NCI-H524 (cell line): ENCODE data around the gene BSPRY.

Source experiments
- DNase-seq, 2 experiments: peaks; one replicate each; lab custom pipeline; 2025; lab: John Stamatoyannopoulos, UW

Gene BSPRY

GRCh38 chr9:113349445-113350094 lies at the start of gene BSPRY:
TSS of gene BSPRY (plus strand) at chr9:113349541. CDS start at chr9:113349580, 39 bp downstream.
- DNase-seq = no peak

GRCh38 chr9:113299800-113300292 lies 49.5 kb upstream of the BSPRY start:
- no peak for DNase-seq

DNA sequence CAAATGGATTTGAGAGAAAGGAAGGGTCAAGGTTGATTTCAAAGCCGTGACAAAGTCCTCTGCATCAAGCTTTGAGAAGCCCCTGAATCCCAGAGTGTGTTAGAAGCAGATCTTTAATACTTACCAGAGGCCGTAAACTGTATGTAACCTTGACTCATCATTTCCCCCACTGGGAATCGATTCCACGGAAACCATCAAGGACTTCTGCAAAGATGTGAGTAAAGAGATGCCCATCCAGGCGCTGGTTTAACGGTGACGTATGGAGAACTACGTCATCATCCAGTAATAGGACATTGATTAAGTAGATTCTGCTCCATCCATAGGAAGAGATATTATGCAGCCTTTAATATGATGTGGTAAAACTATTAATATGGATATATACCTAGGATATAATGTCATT lies 47.8 kb upstream of the BSPRY start:
- DNase-seq = no peak

GRCh38 chr9:113302792-113303418 lies 46.4 kb upstream of the BSPRY start, which contains the start of gene RNF183:
TSS of gene RNF183 (minus strand) at chr9:113303376. CDS start at chr9:113298184, 5,192 bp downstream.
- no peak for DNase-seq

- no peak for DNase-seq
Measured at GRCh38 chr9:113306566-113306965, 42.8 kb upstream of the BSPRY start.

- no peak for DNase-seq
Measured at GRCh38 chr9:113307396-113307975, 41.9 kb upstream of the BSPRY start.

DNA sequence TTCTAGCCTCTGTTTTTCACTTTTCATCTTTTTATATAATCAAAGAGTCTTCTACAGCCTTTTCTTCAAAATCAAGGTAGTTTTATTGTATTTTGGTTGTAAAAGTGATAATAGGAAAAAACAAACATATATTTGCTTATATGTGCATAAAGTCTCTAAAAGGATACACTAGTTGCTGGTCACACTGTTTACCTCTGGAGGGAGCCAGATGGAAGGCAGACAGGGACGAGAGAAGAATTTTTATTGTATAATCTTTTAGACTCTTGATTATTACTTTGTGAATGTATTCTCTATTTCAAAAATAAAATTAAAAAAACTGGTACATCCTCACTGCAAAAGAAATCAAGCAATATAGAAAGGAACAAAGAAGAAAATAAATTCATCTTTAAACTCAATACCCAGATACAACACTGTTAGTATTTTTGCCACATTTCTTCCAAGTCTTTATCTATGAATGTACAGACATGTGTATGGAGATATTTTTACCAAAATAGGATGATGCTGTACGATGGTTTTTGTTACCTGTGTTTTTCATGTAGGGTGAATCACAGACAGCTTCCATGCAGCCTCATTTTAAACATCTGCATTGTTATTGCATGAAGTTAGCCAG lies 40.0 kb upstream of the BSPRY start:
- DNase-seq = peak in 1 of 2 experiments; percentile 44

- DNase-seq = no peak
Measured at GRCh38 chr9:113310538-113310937, 38.8 kb upstream of the BSPRY start.

GRCh38 chr9:113311961-113312360 lies 37.4 kb upstream of the BSPRY start:
- DNase-seq = no peak

DNA sequence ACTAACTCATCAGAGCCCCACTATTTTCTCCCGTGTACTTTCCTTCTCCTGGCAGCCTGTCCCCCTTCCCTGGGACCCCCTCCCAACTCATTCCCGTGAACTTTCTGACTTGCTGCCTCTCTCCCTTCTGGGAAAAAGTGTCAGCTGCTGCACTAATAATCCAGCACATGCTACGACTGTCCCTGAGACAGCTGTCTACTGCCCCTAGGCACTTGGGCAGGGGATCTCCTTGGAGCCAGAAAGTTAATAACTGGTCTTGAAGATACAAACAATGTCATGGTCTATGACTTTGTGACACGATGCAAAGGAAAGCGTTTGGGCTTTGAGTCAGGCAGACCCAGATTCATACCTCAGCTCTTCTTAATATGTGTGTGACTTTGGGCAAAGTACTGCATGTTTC lies 36.1 kb upstream of the BSPRY start:
- DNase-seq = peak in 1 of 2 experiments; percentile 57

GRCh38 chr9:113315231-113315630 lies 34.1 kb upstream of the BSPRY start:
- no peak for DNase-seq

- DNase-seq = no peak
Measured at GRCh38 chr9:113316030-113316429, 33.3 kb upstream of the BSPRY start.

DNA sequence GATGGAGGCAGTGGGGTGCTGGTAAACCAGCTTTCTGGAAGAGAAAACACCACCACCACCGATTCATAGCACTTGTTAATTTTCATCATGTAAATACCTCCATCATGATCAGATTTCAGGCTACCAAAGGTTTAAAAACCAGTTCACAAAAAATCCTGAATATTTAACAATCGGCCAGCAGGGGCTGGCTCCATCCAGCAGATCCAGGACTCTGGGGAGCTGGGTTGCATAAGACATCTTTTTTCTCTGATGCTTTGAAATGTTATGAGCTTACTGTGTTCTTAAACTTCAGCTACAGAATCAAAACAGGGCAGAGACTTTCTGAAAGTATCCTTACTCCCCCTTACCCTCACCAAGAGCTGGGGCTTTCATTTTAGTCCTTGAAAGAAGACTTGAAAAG lies 31.6 kb upstream of the BSPRY start:
- DNase-seq = no peak

GRCh38 chr9:113319054-113319453 lies 30.3 kb upstream of the BSPRY start:
- DNase-seq = no peak

DNA sequence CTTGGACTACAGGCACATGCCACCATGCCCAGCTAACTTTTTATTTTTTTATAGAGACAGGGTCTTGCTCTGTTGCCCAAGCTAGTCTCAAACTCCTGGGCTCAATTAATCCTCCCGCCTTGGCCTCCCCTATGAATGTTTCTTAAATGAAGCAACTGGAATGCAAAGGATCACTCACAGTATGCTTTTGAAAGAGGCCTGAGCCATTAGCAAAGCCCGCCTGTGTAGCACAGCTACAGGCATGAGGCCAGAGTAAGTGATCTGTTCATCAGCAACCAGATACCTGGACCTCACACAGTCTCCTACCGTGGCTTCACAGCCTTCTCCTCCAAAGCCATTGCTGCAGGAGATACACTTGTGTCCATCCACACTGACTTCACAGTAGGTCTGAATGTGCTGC lies 29.3 kb upstream of the BSPRY start:
- no peak for DNase-seq

GRCh38 chr9:113322671-113323070 lies 26.7 kb upstream of the BSPRY start:
- DNase-seq = no peak

DNA sequence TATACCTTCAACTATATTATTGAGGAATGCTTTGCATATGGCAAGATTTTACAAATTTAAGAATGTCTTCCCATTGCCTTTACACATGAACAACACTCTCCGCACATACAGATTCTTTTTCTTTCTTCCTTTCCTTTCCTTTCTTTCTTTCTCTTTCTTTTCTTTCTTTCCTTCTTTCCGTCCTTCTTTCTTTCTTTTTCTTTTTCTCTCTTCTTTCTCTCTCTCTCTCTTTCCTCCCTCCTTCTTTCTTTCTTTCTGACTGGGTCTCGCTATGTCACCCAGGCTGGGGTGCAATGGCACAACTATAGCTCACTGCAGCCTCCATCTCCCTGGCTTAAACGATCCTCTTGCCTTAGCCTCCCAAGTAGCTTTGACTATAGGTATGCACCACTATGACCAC lies 23.1 kb upstream of the BSPRY start:
- no peak for DNase-seq

GRCh38 chr9:113328045-113328782 lies 21.1 kb upstream of the BSPRY start:
- DNase-seq = no peak

DNA sequence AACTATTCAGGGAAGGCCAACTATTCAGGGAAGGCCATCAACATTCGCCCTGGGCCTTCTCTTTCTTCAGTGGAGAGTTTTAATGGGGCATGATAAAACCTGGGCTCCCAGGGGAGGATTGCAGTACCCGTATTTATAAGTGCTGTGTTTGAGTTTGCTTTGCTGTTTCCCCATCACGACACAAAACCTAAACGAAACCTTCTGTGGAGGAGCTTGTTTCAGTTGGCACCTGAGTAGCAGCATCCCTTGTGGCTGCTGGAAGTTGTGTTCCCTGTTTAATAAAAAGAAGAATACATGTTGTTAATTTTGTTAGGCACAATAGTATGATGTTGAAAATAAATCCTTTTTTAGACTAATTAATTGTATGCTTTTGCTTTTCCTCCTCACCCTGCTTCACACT lies 17.6 kb upstream of the BSPRY start:
- DNase-seq = no peak

GRCh38 chr9:113337714-113338113 lies 11.6 kb upstream of the BSPRY start:
- DNase-seq = no peak

DNA sequence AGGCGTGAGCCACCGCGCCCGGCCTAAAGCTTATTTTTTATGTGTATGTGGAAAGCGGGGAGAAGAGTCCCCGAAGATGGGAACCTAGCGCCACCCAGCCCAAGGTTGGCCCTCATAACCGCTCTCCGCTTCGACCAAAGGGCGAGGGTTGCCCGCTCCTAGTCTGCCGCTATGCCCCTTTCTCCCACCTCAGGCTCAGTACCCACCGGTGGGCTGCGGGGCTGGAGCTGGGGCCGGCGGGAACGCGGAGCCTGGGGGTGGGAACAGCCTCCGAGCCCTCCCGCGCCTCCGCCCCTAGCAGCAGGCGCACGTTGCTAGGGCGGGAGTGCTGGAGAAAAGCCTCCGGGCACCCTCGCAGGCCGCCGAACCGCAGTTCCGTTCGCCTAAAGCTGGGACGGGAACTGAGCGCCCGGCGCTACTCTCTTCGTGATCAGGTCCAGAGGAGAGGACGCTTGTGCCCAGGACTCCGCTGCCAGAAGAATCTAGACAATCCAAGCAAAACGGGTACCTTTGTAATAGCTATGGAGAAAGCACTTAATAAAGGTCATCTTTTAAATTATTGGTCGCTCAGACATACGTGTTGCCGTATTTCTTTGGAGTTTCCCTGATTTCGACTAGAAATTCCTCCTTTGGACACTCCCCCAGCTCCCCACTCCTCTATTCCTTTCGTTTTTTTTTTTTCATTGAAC lies 9.2 kb upstream of the BSPRY start, which contains the start of gene WDR31:
Gene WDR31 (minus strand): TSS at position 265 of the 689 bp plus-strand sequence. CDS start 8,253 bp downstream, outside the sequence.
- DNase-seq = peak; percentile 82 to 89
